PC-3 (cell line): ENCODE measurements around the gene PLIN4. TPM values are rescaled to one million over a fixed set of nuclear protein-coding genes. Genes with fewer than 3 reads are reported as not detected.

Experiments used
- ATAC-seq: fragments of 200-7000 bp; cut with Tn5 transposase; 2 replicates; pipeline ENCODE4 v1.9.1; 2020; ENCODE audit warnings: mild to moderate bottlenecking, moderate library complexity
- BruUV-seq: library from RNA; stranded (reverse); fragments of 400-500 nt; replicated peaks from 2 replicates; lab custom pipeline; 2021; lab: Mats Ljungman, UMichigan
- CTCF ChIA-PET: fragments of 300-600 bp; sonication (Branson Sonifier 250); formaldehyde crosslinking; loops from one replicate; lab custom pipeline; 2022; ENCODE audit warnings: antibody characterized with exemption; lab: Charles Lee
- POLR2A ChIA-PET: fragments of 300-600 bp; sonication (Branson Sonifier 250); formaldehyde crosslinking; loops from one replicate; lab custom pipeline; 2022; ENCODE audit warnings: antibody characterized with exemption; ENCODE audit not compliant: unreplicated experiment; lab: Charles Lee
- DNase-seq: peaks from one replicate; pipeline ENCODE4 v3.0.0-alpha.2; 2015
- H2AFZ ChIP-seq: fragments of 300-600 bp; sonication (generic); 2 replicates; pipeline ENCODE4 v1.6.0; 2016; ENCODE audit warnings: antibody characterized with exemption, low read length
- H3F3A ChIP-seq: fragments of 300-600 bp; sonication (generic); one replicate; pipeline ENCODE4 v1.6.0; 2017; ENCODE audit warnings: antibody characterized with exemption, low read length, control low read depth, mild to moderate bottlenecking; ENCODE audit not compliant: unreplicated experiment
- H3K27ac ChIP-seq: fragments of 300-600 bp; sonication (generic); 2 replicates; pipeline ENCODE4 v1.5.1; 2016; ENCODE audit warnings: mild to moderate bottlenecking, low read length
- H3K27me3 ChIP-seq: fragments of 300-600 bp; sonication (generic); 2 replicates; pipeline ENCODE4 v1.6.1; 2016; ENCODE audit warnings: low read length, mixed read lengths
- H3K36me3 ChIP-seq: fragments of 300-600 bp; sonication (generic); 2 replicates; pipeline ENCODE4 v1.6.1; 2016; ENCODE audit warnings: low read depth, mixed run types, low read length, mixed read lengths
- H3K4me1 ChIP-seq: fragments of 300-600 bp; sonication (generic); 2 replicates; pipeline ENCODE4 v1.5.1; 2016; ENCODE audit warnings: low read length; ENCODE audit not compliant: insufficient read depth
- H3K4me2 ChIP-seq: fragments of 300-600 bp; sonication (generic); 2 replicates; pipeline ENCODE4 v1.6.0; 2016; ENCODE audit warnings: low read length
- H3K4me3 ChIP-seq: fragments of 300-600 bp; sonication (generic); 2 replicates; pipeline ENCODE4 v1.5.1; 2016; ENCODE audit warnings: mild to moderate bottlenecking, low read length, mixed read lengths
- H3K79me2 ChIP-seq: fragments of 300-600 bp; sonication (generic); 2 replicates; pipeline ENCODE4 v1.6.1; 2017; ENCODE audit warnings: low read length, mixed read lengths
- H3K9ac ChIP-seq: fragments of 300-600 bp; sonication (generic); 2 replicates; pipeline ENCODE4 v1.6.0; 2016; ENCODE audit warnings: mild to moderate bottlenecking, low read length
- H3K9me2 ChIP-seq: fragments of 300-600 bp; sonication (generic); replicated peaks from 2 replicates; pipeline ENCODE4 v1.6.1; 2016; ENCODE audit warnings: mixed run types, low read length, mixed read lengths
- H3K9me3 ChIP-seq: fragments of 300-600 bp; sonication (generic); 2 replicates; pipeline ENCODE4 v1.6.1; 2016; ENCODE audit warnings: low read length, mixed read lengths
- H4K20me1 ChIP-seq: fragments of 300-600 bp; sonication (generic); 2 replicates; pipeline ENCODE4 v1.6.1; 2016; ENCODE audit warnings: low read length, mixed read lengths
- CTCF ChIP-seq: fragments of 300-600 bp; sonication (generic); conservative IDR thresholded peaks from 2 replicates; pipeline ENCODE4 v1.5.1; 2017; ENCODE audit warnings: antibody characterized with exemption, low read depth, mild to moderate bottlenecking, low read length
- EZH2 ChIP-seq: fragments of 300-600 bp; sonication (generic); IDR thresholded peaks from one replicate; pipeline ENCODE4 v1.6.1; 2017; ENCODE audit warnings: antibody characterized with exemption, mild to moderate bottlenecking, low read length; ENCODE audit not compliant: unreplicated experiment
- EZH2phosphoT487 ChIP-seq: fragments of 300-600 bp; sonication (generic); IDR thresholded peaks from 2 replicates; pipeline ENCODE4 v1.6.1; 2018; ENCODE audit warnings: mild to moderate bottlenecking, antibody characterized with exemption, low read length, borderline replicate concordance
- intact Hi-C: fragments of 100-400 bp; cut with micrococcal nuclease; formaldehyde crosslinking; loops from 2 replicates; pipeline ENCODE4 v1.9.0; 2023
- total RNA-seq: library from RNA; depleted of rRNA; stranded (reverse); fragments of >200 nt; gene quantifications from 2 replicates; pipeline ENCODE4 v1.2.3, GENCODE V29; 2014

PLIN4 gene
- total RNA-seq, 1 experiment from 2014 or later = 9.1 TPM

- intact Hi-C loops = no loop called here
- Histone ChIP-seq H3K27me3 (no peaks in the 10 kb centered on the region), H3K9ac (no peak overlapping the region), H4K20me1 (no peaks in the 10 kb centered on the region), H3K4me1 (peaks cover 25% of the 10 kb centered on the region), H3F3A (no peaks in the 10 kb centered on the region), H3K4me3 (no peak overlapping the region), H2AFZ (no peak overlapping the region), H3K79me2 (no peaks in the 10 kb centered on the region), H3K36me3 (no peaks in the 10 kb centered on the region), H3K4me2 (no peak overlapping the region), H3K9me3 (no peaks in the 10 kb centered on the region), H3K27ac (no peak overlapping the region), H3K9me2 (no peaks in the 10 kb centered on the region)
- ChIA-PET CTCF (no interaction called here), POLR2A (no interaction called here)
- no peak for ATAC-seq
- BruUV-seq = no TSS peak
- no peak for DNase-seq
- no peak for TF ChIP-seq CTCF
- TF ChIP-seq EZH2 = no peak
- TF ChIP-seq EZH2phosphoT487 = no peak
These were observed 3.6 kb upstream of the PLIN4 start for GRCh38 chr19:4521888-4522242.

- Histone ChIP-seq H3K27me3 (no peaks in the 10 kb centered on the region), H3K79me2 (no peaks in the 10 kb centered on the region), H3F3A (no peaks in the 10 kb centered on the region), H3K27ac (no peak overlapping the region), H2AFZ (no peak overlapping the region), H4K20me1 (no peaks in the 10 kb centered on the region), H3K36me3 (no peaks in the 10 kb centered on the region), H3K9me2 (no peaks in the 10 kb centered on the region), H3K4me3 (no peak overlapping the region), H3K4me2 (0 out of 2 replicates have a peak overlapping the region, but pooled peaks have one; percentile 9), H3K9me3 (no peaks in the 10 kb centered on the region), H3K9ac (no peak overlapping the region), H3K4me1 (peaks cover 25% of the 10 kb centered on the region)
- ATAC-seq (no peak), DNase-seq (peak; percentile 22)
- ChIA-PET POLR2A (no interaction called here), CTCF (interaction anchor here (0.6 kb wide), 1 partner anchor 20 kb away, joined by 3 read pairs; no protein-coding TSS in a partner anchor)
- intact Hi-C loops = no loop called here
- TF ChIP-seq CTCF (no peak), EZH2 (no peak), EZH2phosphoT487 (no peak)
- no TSS peak for BruUV-seq
These were observed 3.0 kb upstream of the PLIN4 start for GRCh38 chr19:4521170-4521887.

GRCh38 chr19:4519521-4520277 lies 1.4 kb upstream of the PLIN4 start:
- H3K9me2 ChIP-seq = no peaks in the 10 kb centered on the region
- H4K20me1 ChIP-seq = no peaks in the 10 kb centered on the region
- peaks cover 25% of the 10 kb centered on the region for H3K4me1 ChIP-seq
- no peak for TF ChIP-seq CTCF
- no peak for TF ChIP-seq EZH2phosphoT487
- TF ChIP-seq EZH2 = no peak
- no peaks in the 10 kb centered on the region for H3K9me3 ChIP-seq
- H3K27me3 ChIP-seq = no peaks in the 10 kb centered on the region
- POLR2A ChIA-PET = no interaction called here
- no peaks in the 10 kb centered on the region for H3K79me2 ChIP-seq
- H3K4me3 ChIP-seq = no peak overlapping the region
- no peaks in the 10 kb centered on the region for H3F3A ChIP-seq
- ATAC-seq (no peak), DNase-seq (no peak)
- H2AFZ ChIP-seq = no peak overlapping the region
- no peak overlapping the region for H3K4me2 ChIP-seq
- H3K27ac ChIP-seq = no peak overlapping the region
- intact Hi-C loops = loop anchor here (5.0 kb wide), 1 partner anchor 47 kb away; the partner anchor contains the start of gene HDGFL2
- CTCF ChIA-PET = no interaction called here
- H3K36me3 ChIP-seq = no peaks in the 10 kb centered on the region
- no peak overlapping the region for H3K9ac ChIP-seq
- BruUV-seq = no TSS peak
